ENCODE results near the gene DKKL1. TPM values are rescaled to one million over a fixed set of nuclear protein-coding genes. Genes with fewer than 3 reads are reported as not detected.

The DKKL1 gene
- total RNA-seq, 1 experiment from 2014 or later: 2.4 TPM

- no peak for TF ChIP-seq AR (CRISPR knock-in tag; IDR thresholded peaks at IDR 0.05)
- TF ChIP-seq ZNF138 (CRISPR knock-in tag; conservative IDR thresholded peaks at IDR 0.05): no peak
- no peak for TF ChIP-seq ZNF219 (CRISPR knock-in tag; IDR thresholded peaks at IDR 0.05; ENCODE audit: borderline replicate concordance)
- TF ChIP-seq GABPB1 (CRISPR knock-in tag; IDR thresholded peaks at IDR 0.05): no peak
- TF ChIP-seq MLX (CRISPR knock-in tag; IDR thresholded peaks at IDR 0.05): no peak
- TF ChIP-seq IRF2 (CRISPR knock-in tag; IDR thresholded peaks at IDR 0.05; ENCODE audit: borderline replicate concordance, low read depth): no peak
- TF ChIP-seq ZSCAN18 (CRISPR knock-in tag; IDR thresholded peaks at IDR 0.05): no peak
- TF ChIP-seq TEAD4 (CRISPR knock-in tag; IDR thresholded peaks at IDR 0.05): no peak
Measured at GRCh38 chr19:49349567-49349966, 14.1 kb upstream of the DKKL1 start (continued).

- Mint-ChIP-seq H3K4me3 (no peak overlapping the region), H3K36me3 (peaks cover 67% of the 10 kb centered on the region), H3K4me1 (peaks cover 10% of the 10 kb centered on the region), H3K27ac (no peak overlapping the region), H3K9me3 (no peaks in the 10 kb centered on the region), H3K27me3 (ENCODE audit: low read depth) (no peaks in the 10 kb centered on the region)
- DNase-seq (ENCODE audit: low spot score) (no peak), ATAC-seq (no peak)
- CTCF ChIA-PET: no interaction called here
- POLR2A ChIA-PET: interaction anchor here (0.5 kb wide), 1 partner anchor 32 kb away, joined by 3 read pairs; the partner anchor contains the start of gene KASH5
- TF ChIP-seq TEAD1 (CRISPR knock-in tag; IDR thresholded peaks at IDR 0.05) (no peak), AFF4 (CRISPR knock-in tag; IDR thresholded peaks at IDR 0.05; ENCODE audit: borderline replicate concordance) (no peak), NFYB (CRISPR knock-in tag; conservative IDR thresholded peaks at IDR 0.05; ENCODE audit: low read depth) (no peak), GRHL2 (CRISPR knock-in tag; IDR thresholded peaks at IDR 0.05; ENCODE audit: insufficient replicate concordance, severe bottlenecking) (no peak), ZNF121 (CRISPR knock-in tag; IDR thresholded peaks at IDR 0.05) (no peak), SMAD4 (CRISPR knock-in tag; IDR thresholded peaks at IDR 0.05) (no peak), FOXK1 (CRISPR knock-in tag; IDR thresholded peaks at IDR 0.05) (no peak), CBFB (CRISPR knock-in tag; IDR thresholded peaks at IDR 0.05; ENCODE audit: low read depth) (no peak), TCF7 (CRISPR knock-in tag; IDR thresholded peaks at IDR 0.05; ENCODE audit: low read depth) (no peak), ZSCAN18 (CRISPR knock-in tag; IDR thresholded peaks at IDR 0.05) (no peak), RORB (CRISPR knock-in tag; IDR thresholded peaks at IDR 0.05) (no peak), ARID4B (CRISPR knock-in tag; IDR thresholded peaks at IDR 0.05; ENCODE audit: borderline replicate concordance) (no peak), JAZF1 (CRISPR knock-in tag; IDR thresholded peaks at IDR 0.05) (no peak), EMX1 (CRISPR knock-in tag; IDR thresholded peaks at IDR 0.05) (no peak), CDX4 (CRISPR knock-in tag; IDR thresholded peaks at IDR 0.05; ENCODE audit: borderline replicate concordance) (no peak)
Measured at GRCh38 chr19:49355909-49356353, 7.7 kb upstream of the DKKL1 start.
